ENCODE data around the gene UGP2.

The UGP2 gene

GRCh38 chr2:63882395-63883105, 40.9 kb downstream of the UGP2 start (continued):
- TF ChIP-seq PATZ1 (tag by site-specific recombination; IDR thresholded peaks at IDR 0.05) = no peak

- Histone ChIP-seq H3K4me3 (ENCODE audit: low read depth, low read length) (no peak overlapping the region), H3K36me3 (ENCODE audit: control insufficient read depth in 2 of 2, insufficient read depth in 1 of 2, low read length in 2 of 2) (peaks cover 34 to 70% of the 10 kb centered on the region in 2 experiments), H3K9me3 (ENCODE audit: control insufficient read depth, insufficient read depth, low read depth, low read length) (no peaks in the 10 kb centered on the region), H3K27ac (ENCODE audit: extremely low read depth, low read depth, low read length) (no peak overlapping the region), H3K4me1 (ENCODE audit: control insufficient read depth, insufficient read depth, low read length) (no peaks in the 10 kb centered on the region)
- CTCF ChIA-PET = interaction anchor here (1.1 to 2.1 kb wide), 2 partner anchors 9 to 187 kb away, joined by 3 to 9 read pairs; no protein-coding TSS in a partner anchor
- no peak for TF ChIP-seq KLF1 (tag by site-specific recombination; IDR thresholded peaks at IDR 0.05)
- no peak for TF ChIP-seq GLI4 (tag by site-specific recombination; IDR thresholded peaks at IDR 0.05)
- TF ChIP-seq ZBTB1 (tag by site-specific recombination; IDR thresholded peaks at IDR 0.05) = no peak
- TF ChIP-seq FEZF1 (tag by site-specific recombination; IDR thresholded peaks at IDR 0.05) = no peak
- TF ChIP-seq ZNF266 (tag by site-specific recombination; IDR thresholded peaks at IDR 0.05; ENCODE audit: low read depth) = no peak
- no peak for TF ChIP-seq ZNF433 (tag by site-specific recombination; IDR thresholded peaks at IDR 0.05; ENCODE audit: low read depth)
- TF ChIP-seq ZNF19 (tag by site-specific recombination; IDR thresholded peaks at IDR 0.05; ENCODE audit: low read depth) = no peak
- TF ChIP-seq ZNF785 (tag by site-specific recombination; IDR thresholded peaks at IDR 0.05) = no peak
- TF ChIP-seq PATZ1 (tag by site-specific recombination; IDR thresholded peaks at IDR 0.05) = no peak
- TF ChIP-seq ZNF692 (tag by site-specific recombination; IDR thresholded peaks at IDR 0.05) = no peak
- TF ChIP-seq MZF1 (tag by site-specific recombination; IDR thresholded peaks at IDR 0.05; ENCODE audit: borderline replicate concordance) = no peak
- TF ChIP-seq ZSCAN18 (tag by site-specific recombination; IDR thresholded peaks at IDR 0.05) = no peak
- no peak for TF ChIP-seq ZNF701 (tag by site-specific recombination; IDR thresholded peaks at IDR 0.05)
- no peak for TF ChIP-seq ZNF792 (tag by site-specific recombination; IDR thresholded peaks at IDR 0.05)
- TF ChIP-seq KLF9 (tag by site-specific recombination; IDR thresholded peaks at IDR 0.05; ENCODE audit: low read depth) = no peak
- no peak for TF ChIP-seq ZNF362 (tag by site-specific recombination; IDR thresholded peaks at IDR 0.05)
- TF ChIP-seq ZBTB26 (tag by site-specific recombination; optimal IDR thresholded peaks at IDR 0.05) = no peak
- no peak for TF ChIP-seq ZNF184 (tag by site-specific recombination; IDR thresholded peaks at IDR 0.05)
- no peak for TF ChIP-seq ZNF354C (tag by site-specific recombination; IDR thresholded peaks at IDR 0.05; ENCODE audit: borderline replicate concordance, low read depth)
- TF ChIP-seq ZNF623 (tag by site-specific recombination; IDR thresholded peaks at IDR 0.05) = no peak
- POLR2A ChIA-PET = no interaction called here
Observed at GRCh38 chr2:63886445-63886844, 44.7 kb downstream of the UGP2 start.
